ENCODE data around the gene JUP.

DNA sequence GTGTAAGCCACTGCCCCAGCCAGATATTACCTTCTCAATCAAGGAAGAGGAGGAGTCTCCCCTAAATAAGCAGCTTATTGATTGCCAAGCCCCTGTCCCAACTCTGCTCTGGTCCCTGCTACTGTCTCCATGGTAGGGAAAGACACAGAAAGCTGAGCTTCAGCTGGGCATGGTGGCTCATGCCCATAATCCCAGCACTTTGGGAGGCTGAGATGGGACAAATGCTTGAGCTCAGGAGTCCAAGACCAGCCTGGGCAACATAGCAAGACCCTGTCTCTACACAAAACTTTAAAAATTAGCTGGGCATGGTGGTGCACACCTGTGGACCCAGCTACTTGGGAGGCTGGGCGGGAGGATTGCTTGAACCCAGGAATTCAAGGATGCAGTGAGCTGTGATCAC lies 6.6 kb downstream of the JUP start:
- no peak for TF ChIP-seq POLR2A (IDR thresholded peaks at IDR 0.05; ENCODE audit: extremely low read depth, insufficient read length)
- TF ChIP-seq CTCF (IDR thresholded peaks at IDR 0.05; ENCODE audit: low read depth, low read length) = no peak

Measured in NB4 (cell line).